Natural killer cell (primary cell): ENCODE measurements around the gene GJB1. TPM values are rescaled to one million over a fixed set of nuclear protein-coding genes. Genes with fewer than 3 reads are reported as not detected.

ENCODE experiments used
- ATAC-seq, 3 donors: fragments of 150-1000 bp in 2 of 3; fragments of 200-7000 bp in 1 of 3; cut with Tn5 transposase; 1 replicate in 1 of 3; 2 replicates in 2 of 3; pipeline ENCODE4 v1.10.0; 2021; ENCODE audit warnings: mild to moderate bottlenecking in 2 of 3, moderate library complexity in 2 of 3
- DNase-seq, 2 donors: peaks; one replicate each; pipeline versions ENCODE4 v3.0.0 to v3.0.0-alpha.2; 2013 to 2021; ENCODE audit warnings: mixed read lengths in 1 of 2
- H3K27ac ChIP-seq: one replicate; pipeline ENCODE4 v1.5.1; 2013; ENCODE audit warnings: mild to moderate bottlenecking, low read length
- H3K27me3 ChIP-seq: one replicate; pipeline ENCODE4 v1.6.1; 2013; ENCODE audit warnings: low read length; ENCODE audit not compliant: control insufficient read depth, insufficient read depth
- H3K36me3 ChIP-seq: one replicate; pipeline ENCODE4 v1.6.1; 2013; ENCODE audit warnings: low read length; ENCODE audit not compliant: control insufficient read depth, insufficient read depth
- H3K4me1 ChIP-seq: one replicate; pipeline ENCODE4 v1.6.1; 2013; ENCODE audit warnings: low read length; ENCODE audit not compliant: control insufficient read depth, insufficient read depth
- H3K4me3 ChIP-seq: one replicate; pipeline ENCODE4 v1.5.1; 2013; ENCODE audit warnings: low read length
- H3K9me3 ChIP-seq: one replicate; pipeline ENCODE4 v1.6.1; 2013; ENCODE audit warnings: low read length; ENCODE audit not compliant: control insufficient read depth, insufficient read depth
- H3K27ac Mint-ChIP-seq, 2 donors: one replicate each; pipeline ENCODE4 v1.8.0; 2022; ENCODE audit warnings: mild to moderate bottlenecking in 2 of 2, mixed read lengths in 2 of 2, moderate library complexity in 1 of 2
- H3K27me3 Mint-ChIP-seq, 2 donors: one replicate each; pipeline ENCODE4 v1.8.0; 2022; ENCODE audit warnings: low read depth in 2 of 2, mixed read lengths in 2 of 2
- H3K36me3 Mint-ChIP-seq: one replicate; pipeline ENCODE4 v1.8.0; 2022; ENCODE audit warnings: mixed read lengths
- H3K4me1 Mint-ChIP-seq, 2 donors: one replicate each; pipeline ENCODE4 v1.8.0; 2022; ENCODE audit warnings: mixed read lengths in 2 of 2
- H3K4me3 Mint-ChIP-seq: one replicate; pipeline ENCODE4 v1.8.0; 2022; ENCODE audit warnings: mild to moderate bottlenecking, moderate library complexity, mixed read lengths
- H3K9me3 Mint-ChIP-seq, 2 donors: one replicate each; pipeline ENCODE4 v1.8.0; 2022; ENCODE audit warnings: mixed read lengths in 2 of 2
- CTCF ChIP-seq: fragments of 200-600 bp; IDR thresholded peaks from one replicate; pipeline ENCODE4 v1.8.0; 2022; ENCODE audit warnings: antibody characterized with exemption
- WGBS: methylation state at CpG from one replicate; pipeline ENCODE4 v1.1.7; 2013; ENCODE audit warnings: missing lambda C conversion rate; ENCODE audit not compliant: insufficient coverage; 5-methylcytosine and 5-hydroxymethylcytosine counted together
- intact Hi-C: fragments of 100-400 bp; cut with micrococcal nuclease; formaldehyde crosslinking; loops from one replicate; pipeline ENCODE4 v1.14.2; 2022
- total RNA-seq, 4 donors: library from RNA; stranded (reverse); fragments of 120-200 nt in 1 of 4; gene quantifications; one replicate each; pipeline versions ENCODE4 v1.2.3 to v1.2.4, GENCODE V29; 2013 to 2022

The GJB1 gene
- total RNA-seq, 3 donors from 2014 or later (not counting 1 experiment from before 2014, with no cell fraction given), result not detected

GRCh38 chrX:71239781-71240180 is 16.8 kb downstream of the GJB1 start:
- no peak for ATAC-seq
- no peak overlapping the region for H3K4me3 Mint-ChIP-seq
- Histone ChIP-seq H3K36me3 (peaks cover 26% of the 10 kb centered on the region), H3K27me3 (no peaks in the 10 kb centered on the region), H3K9me3 (no peaks in the 10 kb centered on the region), H3K4me1 (no peaks in the 10 kb centered on the region), H3K4me3 (no peak overlapping the region), H3K27ac (no peak overlapping the region)
- intact Hi-C loops, result no loop called here
- H3K27me3 Mint-ChIP-seq, result no peaks in the 10 kb centered on the region
- DNase-seq, result no peak
- TF ChIP-seq CTCF, result no peak
- no peaks in the 10 kb centered on the region for H3K36me3 Mint-ChIP-seq
- H3K4me1 Mint-ChIP-seq, result peaks cover 0 to 5% of the 10 kb centered on the region in 2 donors
- 87% methylated on average over 3 of the region's 3 CpGs for WGBS
- H3K9me3 Mint-ChIP-seq, result no peaks in the 10 kb centered on the region
- no peak overlapping the region for H3K27ac Mint-ChIP-seq

GRCh38 chrX:71241301-71241700 is 18.3 kb downstream of the GJB1 start:
- no peak for TF ChIP-seq CTCF
- H3K36me3 ChIP-seq, result peaks cover 30% of the 10 kb centered on the region

GRCh38 chrX:71244359-71245128 is 21.5 kb downstream of the GJB1 start:
- Mint-ChIP-seq H3K4me1 (no peaks in the 10 kb centered on the region), H3K27ac (no peak overlapping the region), H3K36me3 (no peaks in the 10 kb centered on the region), H3K9me3 (no peaks in the 10 kb centered on the region), H3K27me3 (no peaks in the 10 kb centered on the region), H3K4me3 (no peak overlapping the region)
- no peaks in the 10 kb centered on the region for H3K27me3 ChIP-seq
- ATAC-seq (no peak), DNase-seq (no peak)
- peaks cover 35% of the 10 kb centered on the region for H3K36me3 ChIP-seq
- 98% methylated on average over 5 of the region's 9 CpGs for WGBS
- no peak for TF ChIP-seq CTCF
- H3K4me3 ChIP-seq, result no peak overlapping the region
- intact Hi-C loops, result no loop called here
- H3K9me3 ChIP-seq, result no peaks in the 10 kb centered on the region
- H3K4me1 ChIP-seq, result no peaks in the 10 kb centered on the region
- H3K27ac ChIP-seq, result no peak overlapping the region

More at GRCh38 chrX:71241301-71241700, 18.3 kb downstream of the GJB1 start:
- Histone ChIP-seq H3K9me3 (no peaks in the 10 kb centered on the region), H3K27me3 (no peaks in the 10 kb centered on the region), H3K4me3 (no peak overlapping the region), H3K27ac (no peak overlapping the region), H3K4me1 (no peaks in the 10 kb centered on the region)
- no peaks in the 10 kb centered on the region for H3K9me3 Mint-ChIP-seq
- DNase-seq, result no peak
- intact Hi-C loops, result no loop called here
- H3K27me3 Mint-ChIP-seq, result no peaks in the 10 kb centered on the region
- H3K4me3 Mint-ChIP-seq, result no peak overlapping the region
- 100% methylated on average over 2 of the region's 6 CpGs for WGBS
- H3K36me3 Mint-ChIP-seq, result no peaks in the 10 kb centered on the region
- no peaks in the 10 kb centered on the region for H3K4me1 Mint-ChIP-seq
- no peak for ATAC-seq
- H3K27ac Mint-ChIP-seq, result no peak overlapping the region

GRCh38 chrX:71245159-71245558 is 22.1 kb downstream of the GJB1 start:
- H3K27ac Mint-ChIP-seq, result no peak overlapping the region
- no peak for TF ChIP-seq CTCF
- H3K27ac ChIP-seq, result no peak overlapping the region
- H3K4me1 Mint-ChIP-seq, result no peaks in the 10 kb centered on the region
- H3K27me3 ChIP-seq, result no peaks in the 10 kb centered on the region
- H3K4me3 Mint-ChIP-seq, result no peak overlapping the region
- peaks cover 39% of the 10 kb centered on the region for H3K36me3 ChIP-seq
- H3K4me1 ChIP-seq, result no peaks in the 10 kb centered on the region
- H3K9me3 ChIP-seq, result no peaks in the 10 kb centered on the region
- no peak overlapping the region for H3K4me3 ChIP-seq
- ATAC-seq, result no peak
- no peaks in the 10 kb centered on the region for H3K9me3 Mint-ChIP-seq
- intact Hi-C loops, result no loop called here
- no peaks in the 10 kb centered on the region for H3K36me3 Mint-ChIP-seq
- WGBS, result 100% methylated on average over 2 of the region's 2 CpGs
- H3K27me3 Mint-ChIP-seq, result no peaks in the 10 kb centered on the region
- no peak for DNase-seq
